ENCODE results near the gene SIGLEC14.

Gene SIGLEC14

DNA sequence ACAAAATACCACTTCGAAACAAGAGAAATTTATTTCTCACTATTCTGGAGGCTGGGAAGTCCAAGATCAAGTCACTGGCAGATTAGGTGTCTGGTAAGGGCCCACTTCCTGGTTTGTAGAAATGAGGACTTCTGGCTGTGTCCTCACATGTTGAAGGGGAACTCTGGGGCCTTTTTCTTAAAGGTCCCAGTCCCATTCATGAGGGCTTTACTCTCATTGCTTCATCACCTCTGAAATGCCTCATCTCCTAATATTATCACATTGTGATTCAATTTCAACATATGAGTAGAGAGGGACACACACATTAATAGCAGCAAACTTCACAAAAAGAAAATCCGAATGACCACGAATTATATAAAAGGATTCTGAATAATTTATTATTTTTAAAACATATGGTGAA lies 21.6 kb upstream of the SIGLEC14 start:
- TF ChIP-seq CTCF (conservative IDR thresholded peaks at IDR 0.05; ENCODE audit: low read depth, low read length): no peak
- DNase-seq (ENCODE audit: low read depth): no peak
- no peak overlapping the region for H3K4me3 ChIP-seq (ENCODE audit: low read depth, low read length)

GRCh38 chr19:51664997-51665396 lies 18.4 kb upstream of the SIGLEC14 start:
- peak; percentile 53 for TF ChIP-seq CTCF (conservative IDR thresholded peaks at IDR 0.05; ENCODE audit: low read depth, low read length)
- H3K4me3 ChIP-seq (ENCODE audit: low read depth, low read length): no peak overlapping the region
- DNase-seq (ENCODE audit: low read depth): peak; percentile 33

DNA sequence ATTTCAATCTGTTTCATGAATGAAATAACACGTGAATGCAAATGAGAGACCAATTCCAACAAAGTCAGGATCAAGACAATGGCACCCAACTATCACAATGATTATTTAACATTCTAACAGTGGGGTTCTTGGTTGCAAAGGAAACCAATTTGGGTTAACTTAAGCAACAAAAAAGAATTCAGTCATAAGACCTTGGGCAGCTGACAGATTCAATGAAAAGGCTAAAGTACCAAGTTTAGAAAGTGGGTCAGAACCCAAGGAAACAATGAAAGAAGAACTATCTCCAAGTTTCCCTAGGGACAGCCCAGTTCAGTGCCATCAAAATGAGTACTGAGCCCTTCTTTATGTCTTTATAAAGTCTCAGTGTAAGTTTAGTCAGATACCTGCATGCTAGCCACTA lies 17.5 kb upstream of the SIGLEC14 start:
- DNase-seq (ENCODE audit: low read depth): no peak

DNA sequence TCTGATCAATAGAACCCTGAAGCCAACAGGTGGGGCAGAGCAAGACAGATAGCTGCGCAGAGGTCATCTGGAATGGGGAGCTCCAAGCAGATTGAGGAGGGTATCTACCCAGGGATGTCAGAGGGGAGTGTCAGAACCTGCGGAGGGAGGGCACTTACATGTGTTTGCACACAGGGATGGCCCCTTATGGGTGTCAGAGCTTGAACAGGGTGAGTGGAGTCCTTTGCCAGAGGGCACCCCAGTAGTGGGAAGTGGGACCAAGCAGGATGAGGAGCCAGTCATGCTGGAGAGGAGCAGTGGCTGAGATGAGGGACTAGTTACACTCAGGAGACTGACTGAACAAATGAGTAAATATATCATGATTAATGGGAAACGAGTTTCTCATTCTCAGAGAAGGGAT lies 17.0 kb upstream of the SIGLEC14 start:
- no peak for TF ChIP-seq CTCF (conservative IDR thresholded peaks at IDR 0.05; ENCODE audit: low read depth, low read length)
- no peak for DNase-seq (ENCODE audit: low read depth)

More for the DNA sequence above, 17.5 kb upstream of the SIGLEC14 start:
- H3K4me3 ChIP-seq (ENCODE audit: low read depth, low read length): no peak overlapping the region
- no peak for TF ChIP-seq CTCF (conservative IDR thresholded peaks at IDR 0.05; ENCODE audit: low read depth, low read length)

DNA sequence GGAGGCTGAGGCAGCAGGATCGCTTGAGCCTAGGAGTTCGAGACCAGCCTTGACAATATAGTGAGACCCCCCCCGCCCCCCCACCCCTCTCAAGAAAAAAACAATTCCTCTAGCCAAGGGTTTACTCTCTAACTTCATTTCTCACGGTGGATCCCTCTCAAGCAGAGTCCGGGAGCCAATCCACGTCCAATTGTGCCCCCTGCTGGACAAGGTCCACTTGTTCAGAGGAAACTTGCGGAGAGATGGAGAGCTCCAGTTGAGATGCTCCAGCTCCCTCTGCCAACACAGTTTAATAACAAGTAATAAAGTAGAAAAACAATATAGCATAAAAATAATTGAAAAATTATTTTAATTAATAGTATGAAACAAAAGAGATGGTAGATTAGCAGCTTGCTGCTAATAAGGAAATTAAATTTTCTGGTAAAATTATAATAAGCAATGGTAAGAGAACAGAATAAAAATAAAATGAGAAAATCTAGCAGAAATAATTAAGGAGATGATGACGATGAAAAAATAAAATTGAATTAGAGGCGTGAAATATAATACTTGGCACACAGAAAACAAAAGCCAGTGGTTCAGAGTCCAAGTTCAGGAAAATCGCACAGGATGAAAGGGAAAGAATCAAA lies 14.5 kb upstream of the SIGLEC14 start:
- no peak overlapping the region for H3K4me3 ChIP-seq (ENCODE audit: low read depth, low read length)
- peak; percentile 85 for TF ChIP-seq CTCF (conservative IDR thresholded peaks at IDR 0.05; ENCODE audit: low read depth, low read length)
- DNase-seq (ENCODE audit: low read depth): peak; percentile 92

More for the DNA sequence above, 17.0 kb upstream of the SIGLEC14 start:
- H3K4me3 ChIP-seq (ENCODE audit: low read depth, low read length): no peak overlapping the region

GRCh38 chr19:51654783-51655182 lies 8.2 kb upstream of the SIGLEC14 start:
- DNase-seq (ENCODE audit: low read depth): peak; percentile 6
- H3K4me3 ChIP-seq (ENCODE audit: low read depth, low read length): no peak overlapping the region
- TF ChIP-seq CTCF (conservative IDR thresholded peaks at IDR 0.05; ENCODE audit: low read depth, low read length): peak; percentile 27

- H3K4me3 ChIP-seq (ENCODE audit: low read depth, low read length): no peak overlapping the region
- no peak for DNase-seq (ENCODE audit: low read depth)
- no peak for TF ChIP-seq CTCF (conservative IDR thresholded peaks at IDR 0.05; ENCODE audit: low read depth, low read length)
Observed at GRCh38 chr19:51653162-51653561, 6.5 kb upstream of the SIGLEC14 start.

Data from choroid plexus epithelial cell (primary cell).